DOHH2 (cell line): Measurements from ENCODE around the gene CEBPZOS.

Experiments used
- EZH2phosphoT487 ChIP-seq: fragments of 200-600 bp; sonication (generic); IDR thresholded peaks from 2 replicates; pipeline ENCODE4 v1.6.1; 2017; ENCODE audit warnings: borderline replicate concordance, mild to moderate bottlenecking, antibody characterized with exemption, low read length, moderate library complexity, mixed read lengths
- TF ChIP-seq, protein P1 (sequence below): fragments of 200-600 bp; sonication (generic); IDR thresholded peaks from one replicate; pipeline ENCODE4 v1.5.1; 2014; ENCODE audit warnings: antibody characterized with exemption, mild to moderate bottlenecking, low read depth, low read length; ENCODE audit not compliant: poor library complexity, severe bottlenecking

GRCh38 chr2:37149626-37150322 lies 46.5 kb upstream of the CEBPZOS start:
- TF ChIP-seq, protein P1, sequence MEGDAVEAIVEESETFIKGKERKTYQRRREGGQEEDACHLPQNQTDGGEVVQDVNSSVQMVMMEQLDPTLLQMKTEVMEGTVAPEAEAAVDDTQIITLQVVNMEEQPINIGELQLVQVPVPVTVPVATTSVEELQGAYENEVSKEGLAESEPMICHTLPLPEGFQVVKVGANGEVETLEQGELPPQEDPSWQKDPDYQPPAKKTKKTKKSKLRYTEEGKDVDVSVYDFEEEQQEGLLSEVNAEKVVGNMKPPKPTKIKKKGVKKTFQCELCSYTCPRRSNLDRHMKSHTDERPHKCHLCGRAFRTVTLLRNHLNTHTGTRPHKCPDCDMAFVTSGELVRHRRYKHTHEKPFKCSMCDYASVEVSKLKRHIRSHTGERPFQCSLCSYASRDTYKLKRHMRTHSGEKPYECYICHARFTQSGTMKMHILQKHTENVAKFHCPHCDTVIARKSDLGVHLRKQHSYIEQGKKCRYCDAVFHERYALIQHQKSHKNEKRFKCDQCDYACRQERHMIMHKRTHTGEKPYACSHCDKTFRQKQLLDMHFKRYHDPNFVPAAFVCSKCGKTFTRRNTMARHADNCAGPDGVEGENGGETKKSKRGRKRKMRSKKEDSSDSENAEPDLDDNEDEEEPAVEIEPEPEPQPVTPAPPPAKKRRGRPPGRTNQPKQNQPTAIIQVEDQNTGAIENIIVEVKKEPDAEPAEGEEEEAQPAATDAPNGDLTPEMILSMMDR = no peak
- TF ChIP-seq EZH2phosphoT487 = no peak
